ENCODE measurements around the gene SLC17A6. TPM values are rescaled to one million over a fixed set of nuclear protein-coding genes. Genes with fewer than 3 reads are reported as not detected.

Gene SLC17A6
- polyA plus RNA-seq, 1 donor (not counting 4 experiments of a cell fraction or from before 2014, with no cell fraction given): not detected

DNA sequence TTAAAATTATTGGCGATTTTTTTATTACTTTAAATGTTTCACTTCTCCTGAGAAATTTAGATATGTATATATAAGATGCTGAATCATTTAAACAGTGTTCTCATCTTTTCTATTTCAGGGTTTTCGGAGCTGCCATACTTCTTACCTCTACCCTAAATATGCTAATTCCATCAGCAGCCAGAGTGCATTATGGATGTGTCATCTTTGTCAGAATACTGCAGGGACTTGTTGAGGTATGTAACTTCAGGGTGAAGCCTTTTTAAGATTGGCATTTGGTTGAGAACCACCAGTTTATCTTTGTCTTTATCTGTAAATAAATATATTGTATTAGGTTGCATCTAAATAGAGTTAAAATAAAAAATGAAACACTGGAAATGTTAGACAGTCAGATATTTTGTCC lies 21.1 kb downstream of the SLC17A6 start:
- no peak for FAIRE-seq
- Histone ChIP-seq H3K9ac (ENCODE audit: control insufficient read depth, extremely low read depth, insufficient read depth, low read length) (no peak overlapping the region), H4K20me1 (ENCODE audit: control insufficient read depth, extremely low read depth, insufficient read depth, low read length) (no peaks in the 10 kb centered on the region), H3K27ac (ENCODE audit: control insufficient read depth, insufficient read depth, low read length) (no peak overlapping the region), H2AFZ (ENCODE audit: control insufficient read depth, low read length) (no peak overlapping the region), H3K9me1 (ENCODE audit: control insufficient read depth, extremely low read depth, insufficient read depth, low read length) (no peaks in the 10 kb centered on the region), H3K79me2 (ENCODE audit: control insufficient read depth, insufficient read depth, low read length) (no peaks in the 10 kb centered on the region), H3K4me2 (ENCODE audit: control insufficient read depth, extremely low read depth, insufficient read depth, low read depth, low read length) (no peak overlapping the region), H3K4me1 (ENCODE audit: control insufficient read depth, extremely low read depth, insufficient read depth, low read length) (no peaks in the 10 kb centered on the region), H3K27me3 (ENCODE audit: control insufficient read depth, extremely low read depth, insufficient read depth, low read length) (no peaks in the 10 kb centered on the region), H3K9me3 (ENCODE audit: control insufficient read depth, low read depth, low read length) (no peaks in the 10 kb centered on the region), H3K4me3 (ENCODE audit: control insufficient read depth in 2 of 3, extremely low read depth in 1 of 3, insufficient read depth in 2 of 3, low read depth in 1 of 3, low read length in 3 of 3) (no peak overlapping the region), H3K36me3 (ENCODE audit: control insufficient read depth in 2 of 2, extremely low read depth in 1 of 2, insufficient read depth in 2 of 2, low read length in 2 of 2) (no peaks in the 10 kb centered on the region)
- dilution Hi-C loops (cut with MboI; ENCODE audit: extremely low pct_ligation_motif_present, low sequenced_read_pairs): no loop called here
- TF ChIP-seq, protein P1, sequence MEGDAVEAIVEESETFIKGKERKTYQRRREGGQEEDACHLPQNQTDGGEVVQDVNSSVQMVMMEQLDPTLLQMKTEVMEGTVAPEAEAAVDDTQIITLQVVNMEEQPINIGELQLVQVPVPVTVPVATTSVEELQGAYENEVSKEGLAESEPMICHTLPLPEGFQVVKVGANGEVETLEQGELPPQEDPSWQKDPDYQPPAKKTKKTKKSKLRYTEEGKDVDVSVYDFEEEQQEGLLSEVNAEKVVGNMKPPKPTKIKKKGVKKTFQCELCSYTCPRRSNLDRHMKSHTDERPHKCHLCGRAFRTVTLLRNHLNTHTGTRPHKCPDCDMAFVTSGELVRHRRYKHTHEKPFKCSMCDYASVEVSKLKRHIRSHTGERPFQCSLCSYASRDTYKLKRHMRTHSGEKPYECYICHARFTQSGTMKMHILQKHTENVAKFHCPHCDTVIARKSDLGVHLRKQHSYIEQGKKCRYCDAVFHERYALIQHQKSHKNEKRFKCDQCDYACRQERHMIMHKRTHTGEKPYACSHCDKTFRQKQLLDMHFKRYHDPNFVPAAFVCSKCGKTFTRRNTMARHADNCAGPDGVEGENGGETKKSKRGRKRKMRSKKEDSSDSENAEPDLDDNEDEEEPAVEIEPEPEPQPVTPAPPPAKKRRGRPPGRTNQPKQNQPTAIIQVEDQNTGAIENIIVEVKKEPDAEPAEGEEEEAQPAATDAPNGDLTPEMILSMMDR (optimal IDR thresholded peaks at IDR 0.05 in 1 of 3, IDR thresholded peaks at IDR 0.05 in 1 of 3, conservative IDR thresholded peaks at IDR 0.05 in 1 of 3; ENCODE audit: extremely low read depth in 1 of 3, insufficient read depth in 2 of 3, low read length in 3 of 3): no peak
- no peak for TF ChIP-seq EZH2 (IDR thresholded peaks at IDR 0.05; ENCODE audit: low read length)
- DNase-seq (ENCODE audit: low read depth, low spot score): no peak

DNA sequence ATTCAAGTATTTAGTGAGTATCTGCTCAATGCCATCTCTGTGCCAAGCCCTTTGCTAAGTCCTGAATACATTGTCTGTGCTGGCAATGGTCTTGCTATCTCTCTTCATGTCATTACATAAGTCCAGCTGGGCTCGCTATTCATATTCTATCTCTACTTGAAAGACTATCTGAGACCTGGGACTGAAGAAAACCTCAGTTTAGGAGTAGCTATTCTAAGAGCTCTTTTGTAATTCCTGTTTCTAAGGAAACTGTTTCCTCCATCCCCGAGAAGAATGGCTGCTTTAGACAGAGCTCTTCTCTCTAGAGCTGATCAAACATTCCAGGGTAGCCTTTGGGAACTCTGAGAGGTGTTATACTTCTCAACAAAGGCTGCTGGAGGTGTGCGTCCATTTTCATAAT lies 33.0 kb downstream of the SLC17A6 start:
- Histone ChIP-seq H3K4me2 (ENCODE audit: control insufficient read depth, extremely low read depth, insufficient read depth, low read depth, low read length) (no peak overlapping the region), H3K9me3 (ENCODE audit: control insufficient read depth, low read depth, low read length) (no peaks in the 10 kb centered on the region), H3K4me1 (ENCODE audit: control insufficient read depth, extremely low read depth, insufficient read depth, low read length) (no peaks in the 10 kb centered on the region), H3K27ac (ENCODE audit: control insufficient read depth, insufficient read depth, low read length) (no peak overlapping the region), H3K4me3 (ENCODE audit: control insufficient read depth in 2 of 3, extremely low read depth in 1 of 3, insufficient read depth in 2 of 3, low read depth in 1 of 3, low read length in 3 of 3) (no peak overlapping the region), H3K79me2 (ENCODE audit: control insufficient read depth, insufficient read depth, low read length) (no peaks in the 10 kb centered on the region), H3K9me1 (ENCODE audit: control insufficient read depth, extremely low read depth, insufficient read depth, low read length) (no peaks in the 10 kb centered on the region), H2AFZ (ENCODE audit: control insufficient read depth, low read length) (no peak overlapping the region), H3K27me3 (ENCODE audit: control insufficient read depth, extremely low read depth, insufficient read depth, low read length) (no peaks in the 10 kb centered on the region), H4K20me1 (ENCODE audit: control insufficient read depth, extremely low read depth, insufficient read depth, low read length) (no peaks in the 10 kb centered on the region), H3K9ac (ENCODE audit: control insufficient read depth, extremely low read depth, insufficient read depth, low read length) (no peak overlapping the region), H3K36me3 (ENCODE audit: control insufficient read depth in 2 of 2, extremely low read depth in 1 of 2, insufficient read depth in 2 of 2, low read length in 2 of 2) (no peaks in the 10 kb centered on the region)
- TF ChIP-seq, protein P1 (optimal IDR thresholded peaks at IDR 0.05 in 1 of 3, IDR thresholded peaks at IDR 0.05 in 1 of 3, conservative IDR thresholded peaks at IDR 0.05 in 1 of 3; ENCODE audit: extremely low read depth in 1 of 3, insufficient read depth in 2 of 3, low read length in 3 of 3): no peak
- TF ChIP-seq EZH2 (IDR thresholded peaks at IDR 0.05; ENCODE audit: low read length): no peak
- dilution Hi-C loops (cut with MboI; ENCODE audit: extremely low pct_ligation_motif_present, low sequenced_read_pairs): no loop called here
- no peak for DNase-seq (ENCODE audit: low read depth, low spot score)
- no peak for FAIRE-seq

Measured in keratinocyte (primary cell).